ENCODE measurements around the gene LRGUK. TPM values are rescaled to one million over a fixed set of nuclear protein-coding genes. Genes with fewer than 3 reads are reported as not detected.

LRGUK gene
- total RNA-seq, 6 experiments from 2014 or later = 0.13 to 0.37 (median 0.31) TPM; not detected in 1

DNA sequence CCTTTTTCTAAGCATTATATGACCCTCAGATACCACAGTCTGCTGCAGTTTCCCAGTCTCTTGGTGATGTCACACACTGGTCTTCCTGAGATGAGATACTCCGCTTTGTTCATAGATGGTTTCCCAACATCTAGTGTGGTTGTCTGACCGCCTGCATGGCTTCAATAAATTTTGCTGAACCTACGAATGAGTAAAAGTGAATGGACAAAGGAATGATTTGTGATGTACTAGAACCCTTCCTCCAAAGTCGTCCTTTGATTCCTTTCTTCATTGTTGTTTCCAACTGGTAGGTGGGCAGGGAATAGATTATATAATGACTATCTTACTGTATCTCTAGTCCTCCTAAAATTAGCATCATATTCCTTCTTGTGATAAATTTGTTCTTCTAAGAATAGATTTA lies 107.1 kb downstream of the LRGUK start:
- Histone ChIP-seq H3K4me3 (no peak overlapping the region), H3K9me3 (no peaks in the 10 kb centered on the region), H3K4me1 (no peaks in the 10 kb centered on the region), H3K36me3 (no peaks in the 10 kb centered on the region), H3K27me3 (no peaks in the 10 kb centered on the region), H3K27ac (no peak overlapping the region)
- ATAC-seq (no peak), DNase-seq (no peak)
- intact Hi-C loops (cut with DNase I) = no loop called here
- no peak for TF ChIP-seq POLR2A (IDR thresholded peaks at IDR 0.05)
- TF ChIP-seq, protein P1, sequence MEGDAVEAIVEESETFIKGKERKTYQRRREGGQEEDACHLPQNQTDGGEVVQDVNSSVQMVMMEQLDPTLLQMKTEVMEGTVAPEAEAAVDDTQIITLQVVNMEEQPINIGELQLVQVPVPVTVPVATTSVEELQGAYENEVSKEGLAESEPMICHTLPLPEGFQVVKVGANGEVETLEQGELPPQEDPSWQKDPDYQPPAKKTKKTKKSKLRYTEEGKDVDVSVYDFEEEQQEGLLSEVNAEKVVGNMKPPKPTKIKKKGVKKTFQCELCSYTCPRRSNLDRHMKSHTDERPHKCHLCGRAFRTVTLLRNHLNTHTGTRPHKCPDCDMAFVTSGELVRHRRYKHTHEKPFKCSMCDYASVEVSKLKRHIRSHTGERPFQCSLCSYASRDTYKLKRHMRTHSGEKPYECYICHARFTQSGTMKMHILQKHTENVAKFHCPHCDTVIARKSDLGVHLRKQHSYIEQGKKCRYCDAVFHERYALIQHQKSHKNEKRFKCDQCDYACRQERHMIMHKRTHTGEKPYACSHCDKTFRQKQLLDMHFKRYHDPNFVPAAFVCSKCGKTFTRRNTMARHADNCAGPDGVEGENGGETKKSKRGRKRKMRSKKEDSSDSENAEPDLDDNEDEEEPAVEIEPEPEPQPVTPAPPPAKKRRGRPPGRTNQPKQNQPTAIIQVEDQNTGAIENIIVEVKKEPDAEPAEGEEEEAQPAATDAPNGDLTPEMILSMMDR (IDR thresholded peaks at IDR 0.05) = no peak
- 83% methylated on average over 4 of the region's 4 CpGs for WGBS (ENCODE audit: insufficient coverage, low coverage, low lambda C conversion rate, missing lambda C conversion rate)

- H3K4me1 ChIP-seq = no peaks in the 10 kb centered on the region
- H3K9me3 ChIP-seq = no peaks in the 10 kb centered on the region
- no peaks in the 10 kb centered on the region for H3K36me3 ChIP-seq
- no peak for TF ChIP-seq POLR2A (IDR thresholded peaks at IDR 0.05)
- TF ChIP-seq, protein P1 (IDR thresholded peaks at IDR 0.05) = no peak
- WGBS (ENCODE audit: insufficient coverage, low coverage, low lambda C conversion rate, missing lambda C conversion rate) = 78% methylated on average over 2 of the region's 2 CpGs
- intact Hi-C loops (cut with DNase I) = no loop called here
- ATAC-seq (no peak), DNase-seq (no peak)
- H3K27me3 ChIP-seq = no peaks in the 10 kb centered on the region
- H3K27ac ChIP-seq = no peak overlapping the region
- H3K4me3 ChIP-seq = no peak overlapping the region
Measured at GRCh38 chr7:134245253-134245652, 118.1 kb downstream of the LRGUK start.

GRCh38 chr7:134246347-134246746 lies 119.2 kb downstream of the LRGUK start:
- no peak for DNase-seq
- WGBS (ENCODE audit: insufficient coverage, low coverage, low lambda C conversion rate, missing lambda C conversion rate) = 61% methylated on average over 3 of the region's 3 CpGs
- intact Hi-C loops (cut with DNase I) = no loop called here
- no peaks in the 10 kb centered on the region for H3K27me3 ChIP-seq
- H3K27ac ChIP-seq = no peak overlapping the region
- H3K9me3 ChIP-seq = no peaks in the 10 kb centered on the region
- no peak overlapping the region for H3K4me3 ChIP-seq
- no peak for ATAC-seq
- no peaks in the 10 kb centered on the region for H3K4me1 ChIP-seq
- no peaks in the 10 kb centered on the region for H3K36me3 ChIP-seq
- TF ChIP-seq, protein P1 (IDR thresholded peaks at IDR 0.05) = no peak
- TF ChIP-seq POLR2A (IDR thresholded peaks at IDR 0.05) = no peak

GRCh38 chr7:134246761-134247160 lies 119.6 kb downstream of the LRGUK start:
- no peaks in the 10 kb centered on the region for H3K4me1 ChIP-seq
- H3K9me3 ChIP-seq = no peaks in the 10 kb centered on the region
- no peaks in the 10 kb centered on the region for H3K27me3 ChIP-seq
- no peaks in the 10 kb centered on the region for H3K36me3 ChIP-seq
- 93% methylated on average over 2 of the region's 2 CpGs for WGBS (ENCODE audit: insufficient coverage, low coverage, low lambda C conversion rate, missing lambda C conversion rate)
- H3K27ac ChIP-seq = no peak overlapping the region
- no peak for DNase-seq
- no peak overlapping the region for H3K4me3 ChIP-seq
- no peak for ATAC-seq
- intact Hi-C loops (cut with DNase I) = no loop called here
- TF ChIP-seq, protein P1 (IDR thresholded peaks at IDR 0.05) = no peak

- ATAC-seq (no peak), DNase-seq (no peak)
- Histone ChIP-seq H3K36me3 (no peaks in the 10 kb centered on the region), H3K4me1 (no peaks in the 10 kb centered on the region), H3K27ac (no peak overlapping the region), H3K27me3 (no peaks in the 10 kb centered on the region), H3K9me3 (no peaks in the 10 kb centered on the region), H3K4me3 (no peak overlapping the region)
- 71% methylated on average over 3 of the region's 3 CpGs for WGBS (ENCODE audit: insufficient coverage, low coverage, low lambda C conversion rate, missing lambda C conversion rate)
- TF ChIP-seq POLR2A (IDR thresholded peaks at IDR 0.05) = no peak
- TF ChIP-seq, protein P1 (IDR thresholded peaks at IDR 0.05) = no peak
- intact Hi-C loops (cut with DNase I) = no loop called here
Measured at GRCh38 chr7:134248196-134248595, 121.1 kb downstream of the LRGUK start.

Data from right lobe of liver (tissue), 6 donors.